AG20443 (cell line): Measurements from ENCODE around the gene DBT.
A peak's percentile ranks its signal among the peaks of the same experiment; 100 is the strongest.
"Not testable (repeated sequence)": the region's sequence is repeated elsewhere in the genome, so short reads cannot be mapped to it uniquely, and the experiment has no call there.

ENCODE experiments used
- DNase-seq: peaks from one replicate; pipeline ENCODE4 v3.0.0; 2012; ENCODE audit warnings: low spot score, mixed read lengths

Gene DBT

GRCh38 chr1:100249537-100250257 lies at the start of gene DBT:
Gene DBT (minus strand): TSS chr1:100249834. CDS start chr1:100249820, 14 bp downstream.
- peak; percentile 99 for DNase-seq

GRCh38 chr1:100298512-100298911 lies 48.9 kb upstream of the DBT start:
- no peak for DNase-seq

GRCh38 chr1:100296997-100297396 lies 47.4 kb upstream of the DBT start:
- DNase-seq = not testable (repeated sequence)

GRCh38 chr1:100296140-100296539 lies 46.5 kb upstream of the DBT start:
- no peak for DNase-seq

GRCh38 chr1:100292711-100293110 lies 43.1 kb upstream of the DBT start:
- no peak for DNase-seq

GRCh38 chr1:100290291-100290690 lies 40.7 kb upstream of the DBT start:
- no peak for DNase-seq

- no peak for DNase-seq
These were observed 37.5 kb upstream of the DBT start for GRCh38 chr1:100287162-100287561.

GRCh38 chr1:100284591-100284990 lies 35.0 kb upstream of the DBT start:
- DNase-seq = no peak

- DNase-seq = no peak
These were observed 30.5 kb upstream of the DBT start for GRCh38 chr1:100279954-100280682.

GRCh38 chr1:100279358-100279923 lies 29.8 kb upstream of the DBT start:
- DNase-seq = no peak

GRCh38 chr1:100277866-100278265 lies 28.2 kb upstream of the DBT start:
- no peak for DNase-seq

- DNase-seq = no peak
These were observed 18.6 kb upstream of the DBT start for GRCh38 chr1:100268202-100268601.

GRCh38 chr1:100267284-100267683 lies 17.6 kb upstream of the DBT start:
- DNase-seq = no peak

GRCh38 chr1:100266741-100267140 lies 17.1 kb upstream of the DBT start:
- peak; percentile 16 for DNase-seq

GRCh38 chr1:100265931-100266740 lies 16.5 kb upstream of the DBT start, which contains the start of gene RTCA:
Gene RTCA (plus strand): TSS chr1:100266216. CDS start chr1:100266376, 160 bp downstream.
- DNase-seq = peak; percentile 99

GRCh38 chr1:100265562-100265930 lies 15.9 kb upstream of the DBT start:
- DNase-seq = peak; percentile 37

GRCh38 chr1:100264081-100264480 lies 14.4 kb upstream of the DBT start:
- DNase-seq = not testable (repeated sequence)

- no peak for DNase-seq
These were observed 12.1 kb upstream of the DBT start for GRCh38 chr1:100261686-100262085.

- not testable (repeated sequence) for DNase-seq
These were observed 8.8 kb upstream of the DBT start for GRCh38 chr1:100258427-100258826.

- DNase-seq = not testable (repeated sequence)
These were observed 6.6 kb upstream of the DBT start for GRCh38 chr1:100256273-100256672.

GRCh38 chr1:100253552-100253951 lies 3.9 kb upstream of the DBT start:
- DNase-seq = no peak

GRCh38 chr1:100252901-100253300 lies 3.3 kb upstream of the DBT start:
- DNase-seq = no peak
